Neural crest cell (in vitro differentiated cells): ENCODE results near the gene FILIP1. TPM values are rescaled to one million over a fixed set of nuclear protein-coding genes. Genes with fewer than 3 reads are reported as not detected.

Source experiments
- DNase-seq: peaks from one replicate; pipeline ENCODE4 v3.0.0; 2021; ENCODE audit warnings: low read depth, mixed read lengths, low spot score
- H3K27ac Mint-ChIP-seq: one replicate; pipeline ENCODE4 v1.8.0; 2021; ENCODE audit warnings: mild to moderate bottlenecking, mixed read lengths; ENCODE audit not compliant: unreplicated experiment
- H3K27me3 Mint-ChIP-seq: 2 replicates; pipeline ENCODE4 v1.8.0; 2021; ENCODE audit warnings: low read depth, mild to moderate bottlenecking, mixed read lengths
- H3K36me3 Mint-ChIP-seq: 2 replicates; pipeline ENCODE4 v1.8.0; 2021; ENCODE audit warnings: low read depth, mild to moderate bottlenecking, mixed read lengths
- H3K4me1 Mint-ChIP-seq: 2 replicates; pipeline ENCODE4 v1.8.0; 2021; ENCODE audit warnings: mixed read lengths
- H3K4me3 Mint-ChIP-seq: one replicate; pipeline ENCODE4 v1.8.0; 2021; ENCODE audit warnings: mild to moderate bottlenecking, mixed read lengths
- H3K9me3 Mint-ChIP-seq: 2 replicates; pipeline ENCODE4 v1.8.0; 2021; ENCODE audit warnings: mixed read lengths
- total RNA-seq: library from RNA; stranded (reverse); gene quantifications from 2 replicates; pipeline ENCODE4 v1.2.1, GENCODE V29; 2021
- TF ChIP-seq, protein P1 (sequence below): fragments of 200-600 bp; sonication (generic); conservative IDR thresholded peaks from 2 replicates; pipeline ENCODE4 v1.5.0; 2021; ENCODE audit warnings: antibody characterized with exemption, mild to moderate bottlenecking

The FILIP1 gene
- total RNA-seq, 1 donor from 2014 or later, result 0.79 TPM

DNA sequence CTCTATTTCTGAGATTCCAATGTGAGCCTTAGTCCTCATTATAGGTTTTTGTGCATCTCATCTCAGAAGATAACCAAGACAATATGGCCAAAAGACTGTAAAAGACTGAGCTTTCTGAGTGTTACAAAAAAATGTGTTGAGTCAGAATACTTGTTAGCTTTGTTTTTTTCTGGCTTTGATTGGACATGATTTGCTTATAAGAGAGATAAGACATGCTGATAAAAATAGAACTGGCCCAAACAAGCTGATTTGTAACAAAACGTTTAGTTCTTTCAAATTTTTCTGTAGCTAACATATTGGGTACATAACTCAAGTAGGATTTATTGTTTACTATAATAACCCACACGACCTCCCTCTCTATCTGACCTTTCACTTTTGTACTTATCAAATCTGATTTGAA lies 32.9 kb downstream of the FILIP1 start:
- Mint-ChIP-seq H3K9me3 (peaks cover 3% of the 10 kb centered on the region), H3K27ac (no peak overlapping the region), H3K4me3 (no peak overlapping the region), H3K4me1 (no peaks in the 10 kb centered on the region), H3K36me3 (no peaks in the 10 kb centered on the region), H3K27me3 (no peaks in the 10 kb centered on the region)
- TF ChIP-seq, protein P1, sequence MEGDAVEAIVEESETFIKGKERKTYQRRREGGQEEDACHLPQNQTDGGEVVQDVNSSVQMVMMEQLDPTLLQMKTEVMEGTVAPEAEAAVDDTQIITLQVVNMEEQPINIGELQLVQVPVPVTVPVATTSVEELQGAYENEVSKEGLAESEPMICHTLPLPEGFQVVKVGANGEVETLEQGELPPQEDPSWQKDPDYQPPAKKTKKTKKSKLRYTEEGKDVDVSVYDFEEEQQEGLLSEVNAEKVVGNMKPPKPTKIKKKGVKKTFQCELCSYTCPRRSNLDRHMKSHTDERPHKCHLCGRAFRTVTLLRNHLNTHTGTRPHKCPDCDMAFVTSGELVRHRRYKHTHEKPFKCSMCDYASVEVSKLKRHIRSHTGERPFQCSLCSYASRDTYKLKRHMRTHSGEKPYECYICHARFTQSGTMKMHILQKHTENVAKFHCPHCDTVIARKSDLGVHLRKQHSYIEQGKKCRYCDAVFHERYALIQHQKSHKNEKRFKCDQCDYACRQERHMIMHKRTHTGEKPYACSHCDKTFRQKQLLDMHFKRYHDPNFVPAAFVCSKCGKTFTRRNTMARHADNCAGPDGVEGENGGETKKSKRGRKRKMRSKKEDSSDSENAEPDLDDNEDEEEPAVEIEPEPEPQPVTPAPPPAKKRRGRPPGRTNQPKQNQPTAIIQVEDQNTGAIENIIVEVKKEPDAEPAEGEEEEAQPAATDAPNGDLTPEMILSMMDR, result no peak
- no peak for DNase-seq

DNA sequence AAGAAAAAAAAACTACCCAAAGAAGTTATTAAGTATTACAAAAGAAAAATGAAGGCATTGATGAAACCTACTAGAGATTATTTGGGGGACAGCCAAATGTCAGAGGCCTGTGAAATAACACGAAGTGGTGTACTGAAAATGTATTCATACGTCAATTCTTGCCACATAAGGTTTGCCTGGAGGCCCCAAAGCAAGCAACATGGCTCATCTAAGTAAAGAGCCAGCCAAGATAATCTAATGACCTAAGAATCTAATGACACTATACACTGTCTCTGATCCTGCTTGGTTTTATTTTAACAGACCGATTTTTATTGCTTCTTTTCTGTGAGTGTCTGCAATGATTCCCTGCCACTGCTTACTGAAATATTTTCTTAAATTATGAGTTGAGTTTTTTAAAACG lies 34.7 kb downstream of the FILIP1 start:
- Mint-ChIP-seq H3K27me3 (no peaks in the 10 kb centered on the region), H3K36me3 (no peaks in the 10 kb centered on the region)

DNA sequence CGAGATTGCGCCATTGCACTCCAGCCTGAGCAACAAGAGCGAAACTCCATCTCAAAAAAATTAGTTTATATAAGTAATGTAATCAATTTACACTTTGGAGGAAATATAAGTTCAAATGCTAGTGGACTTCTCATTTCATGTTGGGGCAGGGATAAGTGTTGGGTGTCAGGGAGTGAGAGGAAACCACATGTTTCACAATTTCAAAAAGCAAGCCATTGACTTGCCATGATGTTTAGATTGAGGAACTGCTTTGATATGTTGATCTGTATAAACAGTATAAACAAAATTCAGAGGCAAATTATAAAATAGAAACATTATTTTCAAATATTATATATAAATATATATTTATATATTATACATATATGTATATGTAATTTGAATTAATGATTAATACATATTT lies 42.7 kb downstream of the FILIP1 start:
- DNase-seq, result no peak
- Mint-ChIP-seq H3K27ac (no peak overlapping the region), H3K36me3 (no peaks in the 10 kb centered on the region), H3K27me3 (no peaks in the 10 kb centered on the region), H3K4me3 (no peak overlapping the region), H3K4me1 (no peaks in the 10 kb centered on the region), H3K9me3 (peaks cover 3% of the 10 kb centered on the region)
- TF ChIP-seq, protein P1, result no peak

More for the DNA sequence above, 34.7 kb downstream of the FILIP1 start:
- DNase-seq, result no peak
- TF ChIP-seq, protein P1, result no peak
- H3K9me3 Mint-ChIP-seq, result peaks cover 3% of the 10 kb centered on the region
- H3K4me3 Mint-ChIP-seq, result no peak overlapping the region
- no peak overlapping the region for H3K27ac Mint-ChIP-seq
- H3K4me1 Mint-ChIP-seq, result no peaks in the 10 kb centered on the region

DNA sequence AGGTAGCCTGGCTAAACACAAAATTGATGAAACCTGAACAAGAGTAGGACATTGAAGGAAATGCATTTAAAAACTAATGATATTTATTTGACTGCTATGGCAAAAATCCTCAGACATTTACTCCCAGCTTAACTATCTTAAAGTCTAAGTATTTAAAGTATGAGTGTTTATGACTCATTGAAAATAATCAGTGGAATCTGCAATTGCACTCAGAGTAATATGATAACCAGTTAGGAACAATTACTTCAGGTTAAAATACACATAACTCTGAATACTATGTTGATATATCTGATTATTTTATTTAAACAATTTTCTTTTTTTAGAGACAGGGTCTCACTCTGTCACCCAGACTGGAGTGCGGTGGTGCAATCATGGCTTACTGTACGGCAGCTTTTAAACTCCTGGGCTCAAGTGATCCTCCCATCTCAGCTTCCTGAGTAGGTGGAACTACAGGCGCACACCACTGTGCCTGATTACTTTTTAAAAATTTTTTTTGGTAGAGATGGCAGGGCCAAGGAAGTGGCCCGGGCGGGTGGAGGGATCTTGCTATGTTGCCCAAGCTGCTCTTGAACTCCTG lies 43.9 kb downstream of the FILIP1 start:
- H3K27me3 Mint-ChIP-seq, result no peaks in the 10 kb centered on the region
- no peak for DNase-seq
- H3K36me3 Mint-ChIP-seq, result no peaks in the 10 kb centered on the region
- peaks cover 3% of the 10 kb centered on the region for H3K9me3 Mint-ChIP-seq
- no peaks in the 10 kb centered on the region for H3K4me1 Mint-ChIP-seq
- no peak overlapping the region for H3K27ac Mint-ChIP-seq
- H3K4me3 Mint-ChIP-seq, result no peak overlapping the region
- TF ChIP-seq, protein P1, result no peak

DNA sequence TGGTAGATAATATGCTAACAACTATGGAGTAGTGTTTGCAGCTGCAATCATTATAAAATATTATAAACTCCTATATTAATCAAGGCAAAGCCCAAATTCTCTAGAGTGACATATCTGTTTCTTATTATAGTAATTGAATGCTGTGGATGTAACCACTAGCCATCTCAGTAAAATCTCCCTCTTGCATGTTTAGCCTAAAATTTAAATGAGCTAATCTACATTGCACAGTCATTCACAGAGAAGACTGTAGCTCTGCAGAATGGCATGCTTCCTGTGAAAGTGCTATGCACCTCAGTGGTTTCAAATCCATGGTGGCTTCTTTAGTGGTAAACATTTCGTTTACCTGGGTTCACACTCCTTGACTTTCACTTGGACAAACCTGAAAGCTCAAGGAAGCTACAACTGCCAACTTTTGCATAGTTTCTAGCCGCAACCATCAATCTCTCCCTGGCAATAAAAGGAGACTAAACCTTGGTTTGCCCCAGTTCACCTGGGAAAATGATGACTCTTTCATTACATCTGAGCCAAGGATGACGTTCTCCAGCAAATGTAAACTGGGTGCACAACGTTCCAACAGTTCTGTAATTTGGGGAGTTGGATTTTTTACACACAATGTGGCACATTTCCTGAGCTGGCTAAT lies 47.2 kb downstream of the FILIP1 start:
- TF ChIP-seq, protein P1, result no peak
- no peaks in the 10 kb centered on the region for H3K27me3 Mint-ChIP-seq

More for the DNA sequence above, 47.2 kb downstream of the FILIP1 start:
- no peaks in the 10 kb centered on the region for H3K36me3 Mint-ChIP-seq
- H3K4me3 Mint-ChIP-seq, result no peak overlapping the region
- H3K4me1 Mint-ChIP-seq, result no peaks in the 10 kb centered on the region
- H3K9me3 Mint-ChIP-seq, result peaks cover 2% of the 10 kb centered on the region
- no peak overlapping the region for H3K27ac Mint-ChIP-seq
- no peak for DNase-seq
